IMR-90 (cell line): ENCODE data around the gene LUZP1. TPM values are rescaled to one million over a fixed set of nuclear protein-coding genes. Genes with fewer than 3 reads are reported as not detected.

Experiments used
- ATAC-seq: fragments of 200-7000 bp; cut with Tn5 transposase; 2 replicates; pipeline ENCODE4 v1.9.1; 2020; ENCODE audit warnings: low read depth, mild to moderate bottlenecking, moderate library complexity
- BruUV-seq: library from RNA; stranded (reverse); fragments of 400-500 nt; replicated peaks from 2 replicates; lab custom pipeline; 2021; lab: Mats Ljungman, UMichigan
- CTCF ChIA-PET: fragments of 300-600 bp; formaldehyde crosslinking; extraction: SDS; loops from one replicate; lab custom pipeline; 2021; ENCODE audit warnings: antibody characterized with exemption; lab: Yijun Ruan, JAX
- POLR2A ChIA-PET: fragments of 300-600 bp; sonication (Branson Sonifier 250); formaldehyde crosslinking; loops from one replicate; lab custom pipeline; 2022; ENCODE audit warnings: antibody characterized with exemption; ENCODE audit not compliant: unreplicated experiment; lab: Charles Lee
- DNase-seq: peaks from one replicate; pipeline ENCODE4 v3.0.0; 2013
- H2AFZ ChIP-seq: replicated peaks from 2 replicates; pipeline ENCODE3; 2013; ENCODE audit warnings: low read length, mild to moderate bottlenecking; ENCODE audit not compliant: poor library complexity
- H2AK5ac ChIP-seq: 2 replicates; pipeline ENCODE4 v1.6.1; 2013; ENCODE audit warnings: low read depth, low read length, inconsistent platforms
- H2AK9ac ChIP-seq: replicated peaks from 2 replicates; pipeline ENCODE3; 2013; ENCODE audit warnings: mild to moderate bottlenecking, low read depth, low read length, moderate library complexity; ENCODE audit not compliant: poor library complexity
- H2BK120ac ChIP-seq: 2 replicates; pipeline ENCODE4 v1.6.1; 2013; ENCODE audit warnings: low read depth, low read length, inconsistent platforms
- H2BK15ac ChIP-seq: 3 replicates; pipeline ENCODE4 v1.6.1; 2013; ENCODE audit warnings: low read depth, low read length, inconsistent platforms
- H2BK20ac ChIP-seq: 2 replicates; pipeline ENCODE4 v1.6.1; 2013; ENCODE audit warnings: low read depth, mild to moderate bottlenecking, inconsistent platforms, low read length, moderate library complexity
- H2BK5ac ChIP-seq: 2 replicates; pipeline ENCODE4 v1.6.1; 2013; ENCODE audit warnings: mild to moderate bottlenecking, low read depth, low read length, inconsistent platforms; ENCODE audit not compliant: poor library complexity, severe bottlenecking
- H3K14ac ChIP-seq: replicated peaks from 2 replicates; pipeline ENCODE4 v1.6.1; 2013; ENCODE audit warnings: low read depth, low read length, inconsistent platforms
- H3K18ac ChIP-seq: 2 replicates; pipeline ENCODE4 v1.6.1; 2013; ENCODE audit warnings: low read depth, low read length, control low read depth
- H3K23ac ChIP-seq: 2 replicates; pipeline ENCODE4 v1.6.1; 2013; ENCODE audit warnings: low read depth, low read length, inconsistent platforms
- H3K27ac ChIP-seq: 2 replicates; pipeline ENCODE4 v1.5.1; 2013; ENCODE audit warnings: mild to moderate bottlenecking, control low read depth, low read length; ENCODE audit not compliant: insufficient read depth
- H3K27me3 ChIP-seq: 2 replicates; pipeline ENCODE4 v1.6.1; 2013; ENCODE audit warnings: low read length; ENCODE audit not compliant: control insufficient read depth, insufficient read depth
- H3K36me3 ChIP-seq: 2 replicates; pipeline ENCODE4 v1.6.1; 2013; ENCODE audit warnings: low read length, mixed read lengths; ENCODE audit not compliant: control insufficient read depth, insufficient read depth
- H3K4ac ChIP-seq: 2 replicates; pipeline ENCODE4 v1.6.1; 2013; ENCODE audit warnings: low read depth, low read length, inconsistent platforms
- H3K4me1 ChIP-seq: 2 replicates; pipeline ENCODE4 v1.6.1; 2013; ENCODE audit warnings: low read length, mixed read lengths; ENCODE audit not compliant: control insufficient read depth, insufficient read depth
- H3K4me2 ChIP-seq: 2 replicates; pipeline ENCODE4 v1.6.1; 2013; ENCODE audit warnings: low read depth, mild to moderate bottlenecking, control low read depth, low read length, moderate library complexity
- H3K4me3 ChIP-seq: 2 replicates; pipeline ENCODE4 v1.5.1; 2013; ENCODE audit warnings: low read depth, mild to moderate bottlenecking, control low read depth, low read length, moderate library complexity; ENCODE audit not compliant: insufficient read depth
- H3K56ac ChIP-seq: 2 replicates; pipeline ENCODE4 v1.6.1; 2013; ENCODE audit warnings: low read length, inconsistent platforms; ENCODE audit not compliant: insufficient read depth; ENCODE audit errors: extremely low read depth
- H3K79me1 ChIP-seq, 2 experiments: 2 replicates each; pipeline ENCODE4 v1.6.1; 2013; ENCODE audit warnings: low read length in 2 of 2, inconsistent platforms in 1 of 2, low read depth in 1 of 2
- H3K9ac ChIP-seq: 2 replicates; pipeline ENCODE4 v1.6.1; 2013; ENCODE audit warnings: low read depth, low read length, control low read depth
- H3K9me1 ChIP-seq: 2 replicates; pipeline ENCODE4 v1.6.1; 2013; ENCODE audit warnings: low read length, inconsistent platforms; ENCODE audit not compliant: insufficient read depth
- H3K9me3 ChIP-seq: 2 replicates; pipeline ENCODE4 v1.6.1; 2013; ENCODE audit warnings: low read length; ENCODE audit not compliant: control insufficient read depth, insufficient read depth
- H4K20me1 ChIP-seq: 2 replicates; pipeline ENCODE4 v1.6.1; 2013; ENCODE audit warnings: low read length, inconsistent platforms; ENCODE audit not compliant: insufficient read depth
- H4K5ac ChIP-seq: 2 replicates; pipeline ENCODE4 v1.6.1; 2013; ENCODE audit warnings: mild to moderate bottlenecking, low read depth, low read length, control low read depth
- H4K8ac ChIP-seq, 2 experiments: 2 replicates each; pipeline ENCODE4 v1.6.1; 2013; ENCODE audit warnings: low read depth in 2 of 2, low read length in 2 of 2, control low read depth in 1 of 2, inconsistent platforms in 1 of 2
- H4K91ac ChIP-seq: 2 replicates; pipeline ENCODE4 v1.6.1; 2013; ENCODE audit warnings: low read depth, low read length, inconsistent platforms; ENCODE audit not compliant: insufficient read depth
- BHLHE40 ChIP-seq: fragments of 150-350 bp; IDR thresholded peaks from 2 replicates; pipeline ENCODE4 v1.6.1; 2016; ENCODE audit warnings: mild to moderate bottlenecking, low read depth, low read length
- CEBPB ChIP-seq: IDR thresholded peaks from 2 replicates; pipeline ENCODE4 v1.6.1; 2012; ENCODE audit warnings: low read depth, low read length, improper control_type of control experiment
- CHD1 ChIP-seq: IDR thresholded peaks from 2 replicates; pipeline ENCODE4 v1.6.1; 2012; ENCODE audit warnings: low read depth, low read length, improper control_type of control experiment
- CTCF ChIP-seq: conservative IDR thresholded peaks from 2 replicates; pipeline ENCODE4 v1.5.1; 2012; ENCODE audit warnings: mild to moderate bottlenecking, low read depth, low read length, improper control_type of control experiment
- ELK1 ChIP-seq: fragments of 150-350 bp; IDR thresholded peaks from 2 replicates; pipeline ENCODE4 v1.6.1; 2016; ENCODE audit warnings: low read depth, mild to moderate bottlenecking, low read length, moderate library complexity, borderline replicate concordance
- MAFK ChIP-seq: IDR thresholded peaks from 2 replicates; pipeline ENCODE4 v1.6.1; 2012; ENCODE audit warnings: low read depth, low read length, improper control_type of control experiment
- NFE2L2 ChIP-seq: fragments of 150-350 bp; IDR thresholded peaks from 2 replicates; pipeline ENCODE4 v1.6.1; 2016; ENCODE audit warnings: low read depth, mild to moderate bottlenecking, low read length
- POLR2A ChIP-seq: IDR thresholded peaks from 2 replicates; pipeline ENCODE4 v1.6.1; 2012; ENCODE audit warnings: mild to moderate bottlenecking, low read depth, low read length
- RCOR1 ChIP-seq: IDR thresholded peaks from 2 replicates; pipeline ENCODE4 v1.6.1; 2012; ENCODE audit warnings: mild to moderate bottlenecking, low read length, improper control_type of control experiment; ENCODE audit not compliant: insufficient replicate concordance
- RFX5 ChIP-seq: IDR thresholded peaks from 2 replicates; pipeline ENCODE4 v1.8.0; 2012; ENCODE audit warnings: low read depth, mild to moderate bottlenecking, low read length, moderate library complexity
- SMC3 ChIP-seq: fragments of 150-350 bp; IDR thresholded peaks from 2 replicates; pipeline ENCODE4 v1.6.1; 2016; ENCODE audit warnings: low read depth, mild to moderate bottlenecking, antibody characterized with exemption, low read length, moderate library complexity
- USF2 ChIP-seq: fragments of 150-350 bp; IDR thresholded peaks from 2 replicates; pipeline ENCODE4 v1.6.1; 2017; ENCODE audit warnings: mild to moderate bottlenecking, antibody characterized with exemption, low read length, low read depth
- WGBS, 2 experiments: methylation state at CpG; one replicate each; pipeline versions ENCODE4 v1.1.5 to v1.1.7; 2013; ENCODE audit warnings: missing lambda C conversion rate in 2 of 2; ENCODE audit not compliant: insufficient read length in 1 of 2; ENCODE audit errors: extremely low coverage in 2 of 2; 5-methylcytosine and 5-hydroxymethylcytosine counted together
- dilution Hi-C: fragments of 300-500 bp; cut with HindIII; formaldehyde crosslinking; loops from one replicate; pipeline ENCODE4 v1.14.3; 2018; ENCODE audit warnings: low sequenced_read_pairs; ENCODE audit not compliant: unreplicated experiment
- in situ Hi-C: fragments of 300-500 bp; cut with MboI; formaldehyde crosslinking; loops from 3 replicates; pipeline ENCODE4 v1.14.3; 2019; ENCODE audit warnings: low sequenced_read_pairs, inconsistent platforms, mixed read lengths
- intact Hi-C: fragments of 100-400 bp; cut with micrococcal nuclease; formaldehyde crosslinking; loops from 2 replicates; pipeline ENCODE4 v1.10.0; 2022
- polyA plus RNA-seq, 3 experiments: library from polyadenylated mRNA; depleted of rRNA; stranded (reverse); fragments of >200 nt; gene quantifications; 2 replicates each; pipeline ENCODE4 v1.2.3, GENCODE V29; 2012; ENCODE audit warnings: low replicate concordance in 1 of 3
- total RNA-seq: library from RNA; depleted of rRNA; stranded (reverse); fragments of >200 nt; gene quantifications from 2 replicates; pipeline ENCODE4 v1.2.3, GENCODE V29; 2012

LUZP1 gene
- total and polyA plus RNA-seq, 2 of the 4 experiments (the other 2 are of a cell fraction) = 13.1 to 31.7 TPM

- Histone ChIP-seq H3K27me3 (no peaks in the 10 kb centered on the region), H3K18ac (no peak overlapping the region), H3K36me3 (peaks cover 71% of the 10 kb centered on the region), H3K9me1 (peaks cover 9% of the 10 kb centered on the region; the same call in 1 of the 2 replicates), H2BK5ac (no peak overlapping the region), H3K56ac (no peak overlapping the region), H2AFZ (no peak overlapping the region), H3K4me1 (no peaks in the 10 kb centered on the region), H2AK9ac (no peak overlapping the region), H3K4me2 (no peak overlapping the region), H2BK15ac (no peak overlapping the region), H4K5ac (no peak overlapping the region), H3K27ac (no peak overlapping the region), H3K14ac (no peak overlapping the region), H3K4me3 (no peak overlapping the region), H4K91ac (no peak overlapping the region), H3K23ac (no peak overlapping the region), H3K4ac (no peak overlapping the region), H3K9me3 (no peaks in the 10 kb centered on the region), H3K79me1 (peaks cover 27 to 72% of the 10 kb centered on the region in 2 experiments), H2BK20ac (no peak overlapping the region), H3K9ac (no peak overlapping the region), H4K8ac (no peak overlapping the region), H4K20me1 (peaks cover 21% of the 10 kb centered on the region; the same call in 1 of the 2 replicates), H2BK120ac (no peak overlapping the region), H2AK5ac (no peak overlapping the region)
- DNase-seq (no peak), ATAC-seq (no peak)
- dilution Hi-C loops (no loop called here), intact Hi-C loops (no loop called here), in situ Hi-C loops (no loop called here)
- TF ChIP-seq CHD1 = no peak
- no peak for TF ChIP-seq USF2
- no peak for TF ChIP-seq RCOR1
- TF ChIP-seq SMC3 = no peak
- TF ChIP-seq NFE2L2 = no peak
- TF ChIP-seq MAFK = no peak
- TF ChIP-seq RFX5 = no peak
- no peak for TF ChIP-seq ELK1
- TF ChIP-seq POLR2A = no peak
- no peak for TF ChIP-seq BHLHE40
- no peak for TF ChIP-seq CEBPB
- TF ChIP-seq CTCF = no peak
- WGBS, 2 experiments = no CpG with 5 or more reads among the region's 3 CpGs
- ChIA-PET POLR2A (no interaction called here), CTCF (interaction anchor here (1.5 kb wide), 1 partner anchor 99 kb away, joined by 4 read pairs; no protein-coding TSS in a partner anchor)
- BruUV-seq = no TSS peak
These were observed 83.0 kb downstream of the LUZP1 start for GRCh38 chr1:23085696-23086095.
